Activated CD4-positive, alpha-beta T cell treated with anti-CD3 and anti-CD28 coated beads, Interleukin-10, Interleukin-2, amounts not matched to agents 100 ng/mL and 50 ng/mL, durations not matched to agents 16 hours and 8 hours (primary cell): ENCODE measurements around the gene GSTM1.
"Not testable (repeated sequence)": the region's sequence is repeated elsewhere in the genome, so short reads cannot be mapped to it uniquely, and the experiment has no call there.

Experiments used
- DNase-seq: peaks from one replicate; pipeline ENCODE4 v3.0.0-alpha.2; 2020

The GSTM1 gene

DNA sequence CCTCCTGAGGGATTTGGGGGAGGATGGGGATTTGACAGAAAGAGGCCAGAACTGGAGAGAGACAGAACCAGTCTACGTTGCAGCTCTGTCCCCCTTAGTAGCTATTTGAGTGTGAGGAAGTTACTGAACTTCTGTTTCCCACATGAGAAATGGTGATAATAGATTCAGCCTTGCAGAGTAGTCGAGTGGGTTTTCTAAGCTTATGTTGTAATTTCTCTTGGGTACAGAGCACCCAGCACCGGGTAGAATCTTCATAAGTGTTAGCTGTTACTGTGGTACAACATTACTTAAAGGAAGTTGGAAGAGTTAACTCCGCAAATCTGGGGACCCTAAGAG lies 27.0 kb upstream of the GSTM1 start:
- DNase-seq = not testable (repeated sequence)

DNA sequence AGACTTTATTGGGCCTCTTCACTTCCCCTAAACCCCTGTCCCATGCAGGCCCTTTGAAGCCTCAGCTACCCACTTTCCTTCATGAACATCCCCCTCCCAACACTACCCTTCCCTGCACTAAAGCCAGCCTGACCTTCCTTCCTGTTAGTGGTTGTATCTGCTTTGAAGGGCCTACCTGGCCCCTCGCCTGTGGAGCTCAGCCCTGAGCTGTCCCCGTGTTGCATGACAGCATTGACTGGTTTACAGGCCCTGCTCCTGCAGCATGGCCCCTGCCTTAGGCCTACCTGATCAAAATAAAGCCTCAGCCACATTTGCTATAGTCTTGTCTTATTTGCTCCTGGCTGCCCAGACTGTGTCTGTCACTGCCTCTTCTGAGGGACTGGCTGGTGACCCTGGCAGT lies 26.2 kb upstream of the GSTM1 start:
- DNase-seq = no peak

DNA sequence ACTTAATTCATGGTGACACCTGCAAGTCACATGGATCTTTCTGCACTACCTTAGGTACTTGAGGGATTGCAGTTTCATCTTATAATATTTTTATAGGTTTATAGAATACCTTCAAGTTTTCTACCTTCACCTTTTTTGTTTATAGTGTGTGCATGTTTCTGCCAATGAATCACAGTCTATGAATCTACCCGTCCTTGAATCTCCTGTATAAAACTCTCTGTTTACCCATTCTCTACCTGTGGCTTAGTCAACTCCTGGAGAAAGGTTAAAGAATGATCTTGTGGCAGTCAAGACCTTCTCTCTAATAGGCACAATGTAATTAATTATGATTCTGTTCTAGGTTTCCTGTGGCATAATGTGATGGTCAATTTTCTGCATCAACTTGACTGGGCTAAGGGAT lies 22.9 kb upstream of the GSTM1 start:
- no peak for DNase-seq

DNA sequence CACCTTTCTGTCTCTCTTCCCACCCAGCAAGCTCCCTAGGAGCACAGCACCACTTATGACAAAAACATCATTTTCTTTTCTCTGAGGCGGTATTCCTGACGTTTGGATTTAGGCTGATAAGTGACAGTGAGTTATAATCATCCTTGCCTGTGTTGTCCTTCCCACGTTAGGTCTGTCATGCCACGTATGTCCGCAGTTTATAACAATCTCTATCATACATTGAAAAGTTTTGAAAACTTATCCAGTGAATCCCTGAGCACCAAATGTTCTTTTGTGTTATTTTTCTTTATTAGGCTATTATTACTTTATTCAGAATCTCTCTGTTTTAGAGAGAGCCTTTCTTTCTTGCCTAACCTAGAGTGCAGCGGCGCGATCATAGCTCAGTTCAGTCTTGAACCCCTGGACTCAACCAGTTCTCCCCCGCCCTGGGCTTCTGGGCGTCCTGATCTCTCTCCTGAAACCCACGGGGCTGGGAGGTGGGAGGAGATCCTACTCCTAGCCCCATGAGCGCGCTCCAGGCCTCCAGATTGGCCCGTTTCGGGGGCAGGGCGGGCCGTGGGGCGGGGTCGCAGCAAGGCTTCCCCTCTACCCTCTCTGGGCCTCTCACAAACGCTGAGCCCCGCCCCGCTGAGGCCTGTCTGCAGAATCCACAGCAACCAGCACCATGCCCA lies 20.0 kb upstream of the GSTM1 start, which contains the start of gene GSTM2:
Gene GSTM2, plus strand, starts transcription at position 606 of the 671 bp plus-strand sequence. Its CDS starts 59 bp downstream, at position 665.
- peak; percentile 83 for DNase-seq

DNA sequence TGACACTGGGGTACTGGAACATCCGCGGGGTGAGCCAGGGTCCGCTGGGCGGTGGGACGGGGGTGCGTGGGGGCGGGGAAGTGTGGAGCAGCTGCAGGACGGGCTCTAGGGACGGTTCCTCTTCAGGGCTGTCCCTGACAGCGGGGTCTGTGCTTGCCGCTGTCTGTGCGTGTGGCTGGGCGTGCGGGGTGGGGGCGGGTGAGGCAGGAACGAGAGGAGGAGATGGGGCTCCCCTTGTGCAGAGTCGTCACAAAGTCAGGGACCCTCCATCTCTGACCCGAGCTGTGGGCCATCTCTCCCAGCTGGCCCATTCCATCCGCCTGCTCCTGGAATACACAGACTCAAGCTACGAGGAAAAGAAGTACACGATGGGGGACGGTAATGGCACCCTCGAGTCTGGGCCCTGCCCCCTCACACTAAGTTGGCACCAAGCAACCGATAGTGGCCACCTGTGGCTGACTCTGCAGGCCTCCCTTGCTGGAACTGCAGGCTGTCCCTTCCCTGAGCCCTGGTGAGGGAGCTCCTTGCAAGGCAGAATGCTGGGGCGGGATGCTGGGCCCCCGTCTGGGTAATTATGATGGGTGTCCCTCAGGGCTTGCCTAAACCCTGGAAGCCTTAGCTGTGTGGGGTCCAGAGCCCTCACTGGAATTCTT lies 19.4 kb upstream of the GSTM1 start:
- no peak for DNase-seq

DNA sequence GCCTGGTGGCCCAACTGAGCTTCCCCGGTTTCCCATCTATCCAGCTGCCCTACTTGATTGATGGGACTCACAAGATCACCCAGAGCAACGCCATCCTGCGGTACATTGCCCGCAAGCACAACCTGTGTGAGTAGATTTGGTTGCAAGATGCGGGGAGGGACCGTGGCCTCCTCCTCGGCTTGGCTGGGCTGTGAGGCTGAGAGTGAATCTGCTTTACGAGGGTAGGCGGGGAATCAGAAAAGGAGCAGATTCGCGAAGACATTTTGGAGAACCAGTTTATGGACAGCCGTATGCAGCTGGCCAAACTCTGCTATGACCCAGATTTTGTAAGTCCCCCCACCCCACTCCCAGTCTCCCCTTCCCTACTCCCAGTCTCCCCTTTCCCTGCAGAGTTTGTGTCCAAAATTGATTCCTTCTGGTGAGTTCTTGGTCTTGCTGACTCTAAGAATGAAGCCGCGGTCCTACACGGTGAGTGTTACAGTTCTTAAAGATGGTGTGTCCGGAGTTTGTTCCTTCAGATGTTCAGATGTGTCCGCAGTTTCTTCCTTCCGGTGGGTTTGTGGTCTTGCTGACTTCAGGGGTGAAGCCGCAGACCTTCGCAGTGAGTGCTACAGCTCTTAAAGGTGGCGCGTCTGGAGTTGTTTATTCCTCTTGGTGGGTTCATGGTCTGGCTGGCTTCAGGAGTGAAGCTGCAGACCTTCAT lies 18.2 kb upstream of the GSTM1 start:
- peak; percentile 30 for DNase-seq

DNA sequence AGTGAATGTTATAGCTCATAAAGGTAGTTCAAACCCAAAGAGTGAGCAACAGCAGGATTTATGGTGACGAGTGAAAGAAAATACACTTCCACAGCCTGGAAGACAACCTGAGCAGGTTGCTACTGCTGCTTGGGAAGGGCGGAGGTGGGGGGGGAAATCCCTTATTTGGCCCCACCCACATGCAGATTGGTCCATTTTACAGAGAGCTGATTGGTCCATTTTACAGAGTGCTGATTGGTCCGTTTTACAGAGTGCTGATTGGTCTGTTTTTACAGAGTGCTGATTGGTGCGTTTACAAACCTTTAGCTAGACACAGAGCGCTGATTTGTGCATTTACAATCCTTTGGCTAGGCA lies 17.7 kb upstream of the GSTM1 start:
- DNase-seq = peak; percentile 0

DNA sequence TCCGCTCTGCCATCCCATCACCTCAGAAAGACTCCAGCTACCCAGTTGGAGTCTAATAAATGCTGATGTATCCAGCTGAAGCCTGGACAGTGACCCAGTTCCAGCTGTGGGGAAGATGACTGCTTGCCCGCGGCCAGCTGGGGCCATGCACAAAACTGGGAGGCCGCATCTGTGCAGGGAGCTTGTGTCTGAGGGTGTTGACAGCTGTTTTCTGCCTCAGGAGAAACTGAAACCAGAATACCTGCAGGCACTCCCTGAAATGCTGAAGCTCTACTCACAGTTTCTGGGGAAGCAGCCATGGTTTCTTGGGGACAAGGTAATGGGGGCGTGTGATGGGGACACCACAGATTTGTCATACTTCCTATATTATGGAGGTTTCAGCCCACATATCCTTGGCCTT lies 16.6 kb upstream of the GSTM1 start:
- DNase-seq = peak; percentile 0

DNA sequence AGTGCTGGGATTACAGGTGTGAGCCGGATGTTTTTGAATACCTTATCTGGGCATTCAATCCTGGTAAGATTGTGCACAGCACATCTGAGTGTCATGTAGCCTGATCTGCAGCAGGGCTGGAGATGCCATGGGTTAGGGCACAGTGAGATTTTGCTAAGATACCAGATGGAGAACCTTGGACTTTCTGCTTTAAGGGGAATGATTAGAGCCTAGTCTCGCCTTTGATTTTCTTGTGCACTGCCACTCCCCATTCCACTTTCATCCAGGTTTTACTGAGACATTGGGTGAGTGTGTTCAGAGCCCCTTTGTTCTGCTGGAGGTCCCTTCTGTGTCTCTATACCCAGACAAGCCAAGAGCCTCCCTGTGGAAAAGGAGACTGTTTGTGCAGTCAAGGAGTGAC lies 13.8 kb upstream of the GSTM1 start:
- not testable (repeated sequence) for DNase-seq

DNA sequence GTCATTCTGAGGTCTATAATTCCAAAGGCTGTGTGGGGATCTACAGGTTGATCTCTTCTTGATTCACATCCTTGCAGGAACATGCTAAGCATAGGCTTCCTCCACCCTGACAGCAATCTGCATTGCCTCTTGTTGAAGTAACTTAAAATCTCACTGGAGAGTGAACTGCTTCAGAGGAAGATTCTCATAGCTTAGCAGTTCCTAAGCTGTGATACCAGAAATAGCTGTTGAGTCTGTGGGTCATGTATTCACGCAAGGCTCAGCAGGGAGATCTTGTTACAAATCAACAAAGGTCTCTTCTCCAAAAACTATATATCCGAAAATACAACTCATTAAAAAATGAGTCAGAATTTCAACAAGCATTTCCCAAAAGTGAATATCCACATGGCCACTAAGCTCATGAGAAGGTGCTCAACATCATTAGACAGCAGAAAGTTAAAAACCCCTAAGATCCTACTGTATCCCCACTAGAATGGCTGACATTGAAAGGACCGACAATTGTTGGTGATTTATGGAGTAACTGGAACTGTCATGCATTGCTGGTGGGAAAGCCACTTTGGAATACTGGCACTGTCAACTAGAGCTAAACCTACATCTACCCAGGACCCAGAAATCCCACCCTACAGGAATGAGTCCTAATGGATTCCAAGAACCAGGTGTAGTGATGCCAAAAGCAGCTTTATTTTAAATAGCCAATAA lies 10.8 kb upstream of the GSTM1 start:
- DNase-seq = not testable (repeated sequence)

DNA sequence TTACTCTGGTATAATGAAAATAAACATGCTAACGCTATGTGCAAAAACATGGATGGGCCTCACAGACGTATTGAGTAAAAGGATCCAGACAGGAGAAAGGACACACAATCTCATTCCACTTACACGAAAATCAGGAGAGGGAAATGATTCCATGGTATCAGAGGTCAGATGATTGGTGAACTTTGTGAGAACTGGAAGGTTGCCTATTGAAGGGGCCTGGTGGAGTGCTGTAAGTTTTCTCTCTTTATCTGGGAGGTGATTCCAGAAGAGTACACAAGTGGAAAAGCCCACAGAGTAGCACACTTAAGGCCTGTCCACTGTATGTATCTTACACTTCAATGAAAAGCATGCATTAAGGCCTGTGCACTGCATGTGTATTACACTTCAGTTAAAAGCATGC lies 10.2 kb upstream of the GSTM1 start:
- DNase-seq = no peak

DNA sequence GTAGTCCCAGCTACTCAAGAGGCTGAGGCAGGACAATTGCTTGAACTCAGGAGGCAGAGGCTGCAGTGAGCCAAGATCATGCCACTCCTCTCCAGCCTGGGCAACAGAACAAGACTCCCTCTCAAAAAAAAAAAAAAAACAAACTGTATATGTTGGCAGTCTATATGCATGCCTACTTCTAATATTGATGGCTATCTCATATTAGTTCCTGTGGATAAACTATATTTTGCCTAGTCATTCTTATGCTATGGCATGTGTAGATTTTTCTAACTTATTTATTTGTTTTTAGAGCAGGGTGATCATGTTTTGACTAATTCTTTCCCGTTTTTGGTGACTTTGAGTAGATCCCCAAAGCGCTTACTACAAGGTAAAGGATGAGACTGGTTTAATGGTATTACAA lies 9.0 kb upstream of the GSTM1 start:
- DNase-seq = not testable (repeated sequence)

DNA sequence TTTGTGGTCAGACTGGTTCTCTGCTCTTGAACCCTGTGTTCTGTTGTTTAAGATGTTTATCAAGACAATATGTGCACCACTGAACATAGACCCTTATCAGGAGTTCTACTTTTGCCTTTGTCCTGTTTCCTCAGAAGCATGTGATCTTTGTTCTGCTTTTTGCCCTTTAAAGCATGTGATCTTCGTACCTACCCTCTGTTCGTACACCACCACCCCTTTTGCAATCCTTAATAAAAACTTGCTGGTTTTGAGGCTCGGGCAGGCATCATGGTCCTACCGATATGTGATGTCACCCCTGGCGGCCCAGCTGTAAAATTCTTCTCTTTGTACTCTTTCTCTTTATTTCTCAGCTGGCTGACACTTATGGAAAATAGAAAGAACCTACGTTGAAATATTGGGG lies 2.8 kb upstream of the GSTM1 start:
- DNase-seq = not testable (repeated sequence)

DNA sequence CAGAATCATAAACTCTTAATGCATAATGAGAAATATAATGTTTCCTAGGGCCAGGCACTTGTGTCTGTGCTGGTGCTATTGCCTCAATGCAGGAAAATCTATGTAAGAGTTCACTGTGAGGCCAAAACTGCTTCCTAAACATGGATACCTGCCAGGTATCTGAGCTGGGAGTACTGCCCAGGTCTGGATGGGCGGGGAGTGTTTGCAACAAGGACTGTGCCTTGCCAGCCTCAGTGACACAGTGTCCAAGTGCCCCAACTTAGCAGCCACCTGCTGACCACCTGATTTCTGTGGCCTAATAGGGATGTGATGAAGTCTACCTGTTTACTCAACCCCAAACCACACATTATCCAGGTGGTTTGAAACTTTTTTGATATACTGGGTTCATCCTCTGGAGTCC lies 2.2 kb upstream of the GSTM1 start:
- DNase-seq = not testable (repeated sequence)

DNA sequence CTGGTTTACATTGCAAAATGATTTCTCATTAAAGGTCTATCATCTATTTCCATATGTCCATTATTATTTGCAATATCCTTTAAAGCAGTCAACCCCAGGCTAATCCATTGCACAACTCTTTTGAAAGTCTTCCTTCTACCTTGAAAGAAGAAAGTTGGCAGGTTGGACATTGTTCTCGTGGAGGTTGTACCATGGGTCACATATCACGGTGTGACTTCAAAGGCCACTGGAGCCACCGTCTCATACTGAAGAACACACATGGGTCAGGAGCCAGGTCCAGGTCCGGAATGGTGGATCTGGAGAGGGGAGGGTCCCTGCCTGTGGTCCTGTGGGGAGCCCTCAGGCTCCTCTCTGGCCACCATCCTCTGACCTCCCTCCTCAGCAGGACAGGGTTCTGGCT lies 1.7 kb upstream of the GSTM1 start:
- DNase-seq = not testable (repeated sequence)

DNA sequence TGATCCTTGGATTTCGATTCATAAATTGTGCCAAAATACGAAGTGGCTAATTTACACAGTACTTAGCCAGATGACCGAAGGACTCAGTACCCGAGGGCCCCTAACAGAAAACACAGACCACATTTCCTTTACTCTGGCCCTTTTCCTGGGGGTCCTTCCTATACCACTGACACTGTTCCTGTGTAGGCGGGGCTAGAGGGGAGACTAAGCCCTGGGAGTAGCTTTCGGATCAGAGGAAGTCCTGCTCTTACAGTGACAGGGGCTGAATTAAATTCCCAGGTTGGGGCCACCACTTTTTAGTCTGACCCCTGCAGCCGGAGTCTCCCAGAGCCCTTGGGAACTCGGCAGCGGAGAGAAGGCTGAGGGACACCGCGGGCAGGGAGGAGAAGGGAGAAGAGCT lies 508 bp upstream of the GSTM1 start:
- not testable (repeated sequence) for DNase-seq

DNA sequence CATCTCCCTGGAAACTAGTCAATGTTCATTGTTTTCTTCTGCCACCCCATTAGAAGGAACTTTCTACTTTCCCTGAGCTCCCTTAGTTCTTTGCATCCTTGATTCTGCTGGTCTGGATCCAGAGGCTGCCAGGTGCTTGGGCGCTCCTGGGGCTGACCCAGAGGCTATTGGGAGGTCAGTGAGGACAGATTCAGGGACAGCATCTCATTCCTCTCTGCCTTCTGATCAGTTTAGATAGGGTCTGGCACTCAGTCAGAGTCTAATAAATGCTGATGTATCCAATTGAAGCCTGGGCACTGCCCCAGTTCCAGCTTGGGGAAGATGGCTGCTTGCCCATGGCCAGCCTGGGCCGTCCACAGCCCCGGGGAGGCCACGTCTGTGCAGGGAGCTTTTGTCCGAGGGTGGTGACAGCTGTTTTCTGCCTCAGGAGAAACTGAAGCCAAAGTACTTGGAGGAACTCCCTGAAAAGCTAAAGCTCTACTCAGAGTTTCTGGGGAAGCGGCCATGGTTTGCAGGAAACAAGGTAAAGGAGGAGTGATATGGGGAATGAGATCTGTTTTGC lies 2.3 kb downstream of the GSTM1 start:
- DNase-seq = no peak

DNA sequence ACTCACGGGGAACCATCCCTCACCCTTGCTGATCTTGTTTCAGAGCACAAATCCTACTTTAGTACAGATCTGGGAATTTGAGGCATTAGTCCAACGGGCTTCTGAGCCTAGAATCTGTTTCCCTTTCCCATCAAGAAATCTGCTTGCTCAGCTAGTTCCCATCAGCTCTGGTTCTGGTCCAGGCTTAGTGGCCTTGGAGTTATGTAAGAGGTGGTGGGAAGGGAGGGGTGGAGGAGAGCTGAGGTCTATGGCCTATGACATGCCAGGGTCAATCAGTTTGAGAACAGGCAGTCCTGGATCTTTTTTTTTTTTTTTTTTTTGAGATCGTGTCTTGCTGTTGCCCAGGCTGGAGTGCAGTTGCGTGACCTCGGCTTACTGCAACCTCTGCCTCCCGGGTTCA lies 4.1 kb downstream of the GSTM1 start:
- no peak for DNase-seq

DNA sequence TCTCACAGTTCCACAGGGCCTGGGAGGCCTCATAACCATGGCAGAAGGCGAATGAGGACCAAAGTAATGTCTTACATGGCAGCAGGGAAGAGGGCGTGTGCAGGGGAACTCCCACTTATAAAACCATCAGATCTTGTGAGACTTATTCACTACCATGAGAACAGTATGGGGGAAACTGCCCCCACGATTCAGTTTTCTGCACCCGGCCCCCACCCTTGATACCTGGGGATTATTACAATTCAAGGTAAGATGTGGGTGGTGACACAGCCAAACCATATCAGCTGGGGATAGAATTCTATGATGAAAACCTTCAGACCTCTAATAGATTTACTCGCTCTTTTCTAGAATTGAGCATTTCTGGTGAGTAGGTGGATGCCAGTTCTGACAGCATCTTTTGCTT lies 6.8 kb downstream of the GSTM1 start:
- DNase-seq = not testable (repeated sequence)

DNA sequence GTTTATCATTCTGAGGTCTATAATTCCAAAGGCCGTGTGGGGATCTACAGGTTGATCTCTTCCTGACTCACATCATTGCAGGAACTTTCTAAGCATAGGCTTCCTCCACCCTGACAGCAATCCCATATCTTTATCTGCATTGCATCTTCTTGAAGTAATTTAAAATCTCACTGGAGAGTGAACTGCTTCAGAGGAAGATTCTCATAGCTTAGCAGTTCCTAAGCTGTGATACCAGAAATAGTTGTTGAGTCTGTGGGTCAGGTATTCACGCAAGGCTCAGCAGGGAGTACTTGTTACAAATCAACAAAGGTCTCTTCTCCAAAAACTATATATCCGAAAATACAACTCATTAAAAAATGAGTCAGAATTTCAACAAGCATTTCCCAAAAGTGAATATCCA lies 7.5 kb downstream of the GSTM1 start:
- DNase-seq = not testable (repeated sequence)

DNA sequence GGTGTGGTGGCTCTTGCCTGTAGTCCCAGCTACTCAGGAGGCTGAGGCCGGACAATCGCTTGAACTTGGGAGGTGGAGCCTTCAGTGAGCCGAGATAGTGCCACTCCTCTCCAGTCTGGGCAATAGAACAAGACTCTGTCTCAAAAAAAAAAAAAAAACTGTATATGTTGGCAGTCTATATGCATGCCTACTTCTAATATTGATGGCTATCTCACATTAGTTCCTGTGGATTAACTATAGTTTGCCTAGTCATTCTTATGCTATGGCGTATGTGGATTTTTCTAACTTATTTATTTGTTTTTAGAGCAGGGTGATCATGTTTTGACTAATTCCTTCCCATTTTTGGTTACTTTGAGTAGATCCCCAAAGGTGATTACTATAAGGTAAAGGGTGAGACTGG lies 9.4 kb downstream of the GSTM1 start:
- no peak for DNase-seq

DNA sequence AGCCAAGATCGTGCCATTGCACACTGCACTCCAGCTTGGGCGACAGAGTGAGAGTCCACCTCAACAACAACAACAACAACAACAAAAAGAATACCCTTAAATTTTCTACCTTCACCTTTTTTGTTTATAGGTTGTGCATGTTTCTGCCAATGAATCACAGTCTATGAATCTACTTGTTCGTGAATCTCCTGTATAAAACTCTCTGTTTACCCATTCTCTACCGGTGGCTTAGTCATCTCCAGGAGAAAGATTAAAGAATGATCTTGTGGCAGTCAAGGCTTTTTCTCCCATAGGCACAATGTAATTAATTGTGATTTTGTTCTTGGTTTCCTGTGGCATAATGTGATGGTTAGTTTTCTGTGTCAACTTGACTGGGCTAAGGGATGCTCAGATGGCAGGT lies 10.2 kb downstream of the GSTM1 start:
- not testable (repeated sequence) for DNase-seq

DNA sequence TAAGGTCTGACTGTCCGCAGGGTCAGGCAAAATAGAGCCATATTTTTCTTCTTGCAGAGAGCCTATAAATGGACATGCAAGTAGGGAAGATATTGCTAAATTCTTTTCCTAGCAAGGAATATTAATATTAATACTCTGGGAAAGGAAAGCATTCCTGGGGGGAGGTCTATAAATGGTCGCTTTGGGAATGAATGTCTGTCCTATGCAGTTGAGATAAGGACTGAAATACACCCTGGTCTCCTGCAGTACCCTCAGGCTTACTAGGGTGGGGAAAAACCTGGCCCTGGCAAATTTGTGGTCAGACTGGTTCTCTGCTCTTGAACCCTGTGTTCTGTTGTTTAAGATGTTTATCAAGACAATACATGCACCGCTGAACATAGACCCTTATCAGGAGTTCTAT lies 15.3 kb downstream of the GSTM1 start:
- not testable (repeated sequence) for DNase-seq
